Stimulated activated CD4-positive, alpha-beta T cell treated with anti-CD3 and anti-CD28 coated beads, Interleukin-15, amount 100 ng/mL, for 1 hour (primary cell): ENCODE data around the gene CLMN.
"Not testable (repeated sequence)": the region's sequence is repeated elsewhere in the genome, so short reads cannot be mapped to it uniquely, and the experiment has no call there.

Experiments
- DNase-seq, 2 donors: peaks; one replicate each; pipeline ENCODE4 v3.0.0-alpha.2; 2020; ENCODE audit warnings: low read depth in 1 of 2, low spot score in 1 of 2

CLMN gene

GRCh38 chr14:95289323-95290010 is 30.2 kb downstream of the CLMN start:
- DNase-seq, result no peak

DNA sequence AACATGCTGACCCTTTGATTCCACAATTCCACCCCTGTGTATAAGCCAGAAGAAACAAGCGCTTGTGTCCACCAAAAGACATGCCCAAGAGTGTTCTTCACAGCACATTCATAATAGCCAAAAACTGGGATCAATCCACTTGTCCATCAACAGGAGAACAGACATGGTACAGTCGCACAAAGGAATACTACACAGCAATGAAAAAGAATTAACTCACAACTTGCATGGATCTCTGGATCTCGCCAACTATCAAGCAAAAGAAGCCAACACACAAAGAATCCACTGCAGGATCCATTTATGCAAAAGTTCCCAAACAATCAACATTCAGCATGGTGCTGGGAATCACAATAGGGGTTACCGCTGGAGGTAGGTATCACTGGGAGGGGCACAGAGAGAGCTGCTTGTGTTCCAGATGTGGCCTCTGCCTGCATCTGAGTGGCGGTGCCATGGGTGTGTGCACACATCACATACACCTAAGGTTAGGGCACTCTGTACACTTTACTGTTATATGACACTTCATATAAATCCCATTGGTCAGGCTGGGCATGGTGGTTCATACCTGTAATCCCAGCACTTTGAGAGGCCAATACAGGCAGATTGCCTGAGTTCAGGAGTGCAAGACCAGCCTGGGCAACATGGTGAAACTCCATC is 30.9 kb downstream of the CLMN start:
- no peak for DNase-seq

DNA sequence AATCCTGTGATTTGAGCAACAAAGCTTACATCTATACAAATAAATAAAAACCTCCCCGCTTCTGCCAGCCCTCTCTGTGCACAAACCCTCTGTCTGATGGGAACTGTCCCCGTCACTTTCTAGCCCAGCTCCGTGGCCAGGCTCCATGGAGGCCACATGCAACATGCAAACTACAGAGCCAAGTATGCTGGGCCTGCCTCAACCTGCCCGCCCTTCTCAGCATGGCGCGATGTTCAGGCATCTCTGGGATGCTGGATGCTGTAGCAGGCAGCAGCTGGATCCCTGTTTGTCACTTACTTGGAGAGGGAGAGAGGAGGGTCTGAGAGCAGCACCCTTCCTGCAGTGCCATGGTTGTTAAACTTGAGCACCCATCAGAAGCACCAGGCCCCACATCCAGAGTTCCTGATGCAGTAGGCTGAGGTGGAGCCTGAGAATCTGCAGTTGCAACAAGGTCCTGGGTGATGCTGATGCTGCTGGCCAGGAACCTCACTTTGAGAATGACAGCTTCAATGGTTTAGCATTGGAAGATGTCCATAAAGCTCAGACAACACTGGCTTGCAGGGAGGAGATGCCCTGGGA is 32.4 kb downstream of the CLMN start:
- no peak for DNase-seq

DNA sequence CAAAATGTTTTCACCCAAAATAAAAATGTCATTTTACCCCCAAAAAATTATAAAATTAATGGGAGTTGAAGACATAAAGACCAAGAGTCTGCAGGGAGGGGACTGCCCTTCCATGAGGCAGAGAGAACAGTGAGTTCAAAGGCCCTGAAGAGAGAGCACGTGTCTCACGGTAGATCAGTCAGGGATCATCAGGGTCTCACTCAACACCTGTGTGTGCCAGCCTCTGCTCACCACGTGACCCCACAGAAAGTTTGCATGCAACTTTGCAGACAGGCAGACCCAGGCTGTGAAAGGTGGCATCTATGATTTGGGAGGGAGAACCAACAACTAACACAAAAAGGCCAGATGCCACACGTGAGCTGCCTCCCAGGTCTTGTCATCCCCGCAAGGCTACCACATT is 33.1 kb downstream of the CLMN start:
- DNase-seq, result no peak

DNA sequence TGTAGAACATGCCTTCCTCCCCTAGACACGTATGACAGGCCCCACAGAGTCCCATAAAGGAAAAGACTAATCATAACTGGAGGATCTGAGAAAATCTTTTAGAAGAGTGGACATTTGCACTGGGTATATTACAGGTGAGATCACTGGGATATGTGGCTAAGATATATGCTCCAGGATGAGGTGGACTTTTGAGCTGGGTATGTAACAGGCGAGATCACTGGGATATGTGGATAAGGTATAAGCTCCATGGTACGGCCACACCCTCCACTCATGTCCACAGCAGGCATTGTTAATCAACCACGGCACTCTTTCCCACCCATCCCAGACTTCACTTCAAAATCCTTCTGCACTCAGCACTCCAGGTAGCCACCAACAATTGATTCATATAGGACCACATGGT is 34.1 kb downstream of the CLMN start:
- DNase-seq, result no peak

DNA sequence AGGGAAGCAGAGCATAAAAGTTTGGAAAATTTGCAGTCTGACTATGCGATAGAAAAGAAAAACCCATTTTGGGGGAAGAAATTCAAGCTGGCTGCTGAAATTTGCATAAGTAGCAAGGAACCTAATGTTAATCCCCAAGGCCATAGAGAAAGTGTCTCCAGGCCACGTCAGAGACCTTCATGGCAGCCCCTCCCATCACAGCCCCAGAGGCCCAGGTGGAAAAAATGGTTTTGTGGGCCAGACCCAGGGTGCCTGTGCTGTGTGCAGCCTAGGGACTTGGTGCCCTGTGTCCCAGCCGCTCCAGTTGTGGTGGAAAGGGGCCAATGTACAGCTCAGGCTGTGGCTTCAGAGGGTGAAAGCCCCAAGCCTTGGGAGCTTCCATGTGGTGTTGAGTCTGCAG is 35.9 kb downstream of the CLMN start:
- not testable (repeated sequence) for DNase-seq

- DNase-seq, result not testable (repeated sequence)
These were observed 36.7 kb downstream of the CLMN start for GRCh38 chr14:95282986-95283380.

DNA sequence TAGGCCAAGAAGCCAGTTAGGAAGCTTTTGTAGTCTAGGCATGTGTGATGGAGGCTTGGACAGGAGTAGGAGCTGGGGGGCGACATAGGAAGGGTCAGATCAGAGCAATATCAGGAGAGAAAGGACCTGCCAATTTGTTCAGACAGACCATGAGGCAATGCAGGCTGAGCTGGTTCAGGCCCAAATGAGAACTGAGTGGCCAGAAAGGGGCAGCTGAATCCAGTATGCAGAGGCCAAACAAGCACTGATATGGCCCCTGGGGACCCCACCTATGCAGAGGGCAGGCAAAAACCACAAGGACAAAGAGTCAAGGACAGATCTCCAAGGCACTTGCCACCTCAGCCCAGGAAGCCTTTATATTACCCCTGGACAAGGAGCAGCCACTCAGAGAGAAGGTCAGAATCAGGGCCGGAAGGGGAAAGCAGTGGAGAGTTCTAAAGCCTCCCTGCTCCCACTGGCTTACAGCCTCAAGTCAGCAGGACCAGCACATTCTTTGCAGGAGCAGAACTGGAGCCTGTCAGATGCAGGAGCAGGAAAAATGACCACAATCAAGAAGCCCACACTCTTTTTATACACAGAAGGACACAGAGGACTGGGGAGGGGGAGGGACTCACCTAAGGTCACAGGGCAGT is 37.2 kb downstream of the CLMN start:
- no peak for DNase-seq

- no peak for DNase-seq
These were observed 38.0 kb downstream of the CLMN start for GRCh38 chr14:95281560-95282176.

DNA sequence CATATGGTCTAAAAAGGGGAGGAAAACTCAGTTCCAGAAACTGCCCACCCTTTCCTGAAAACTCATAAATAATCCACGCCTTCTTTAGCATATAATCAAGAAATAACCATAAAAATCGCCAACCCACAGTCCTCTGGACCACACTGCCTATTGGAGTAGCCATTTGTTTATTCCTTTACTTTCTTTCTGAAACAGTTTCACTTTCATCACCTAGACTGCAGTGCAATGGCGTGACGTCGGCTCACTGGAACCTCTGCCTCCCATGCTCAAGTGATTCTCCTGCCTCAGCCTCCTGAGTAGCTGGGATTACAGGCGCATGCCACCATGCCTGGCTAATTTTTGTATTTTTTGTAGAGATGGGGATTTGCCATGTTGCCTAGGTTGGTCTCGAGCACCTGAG is 44.2 kb downstream of the CLMN start:
- DNase-seq, result no peak

DNA sequence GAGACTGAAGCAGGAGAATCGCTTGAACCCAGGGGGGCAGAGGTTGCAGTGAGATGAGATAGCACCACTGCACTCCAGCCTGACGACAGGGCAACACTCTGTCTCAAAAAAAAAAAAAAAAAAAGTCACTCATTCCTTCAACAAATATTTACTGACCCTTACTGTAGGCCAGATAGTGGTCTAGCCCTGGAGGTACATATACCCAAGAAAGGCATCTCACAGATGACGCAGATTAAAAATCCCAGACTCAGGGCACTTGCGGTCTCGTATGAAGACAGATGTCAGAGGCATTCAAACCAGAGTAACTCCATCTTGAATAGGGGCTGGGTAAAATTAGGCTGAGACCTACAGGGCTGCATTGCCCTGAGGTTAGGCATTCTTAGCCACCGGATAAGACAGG is 44.8 kb downstream of the CLMN start:
- no peak for DNase-seq

- DNase-seq, result no peak
These were observed 45.4 kb downstream of the CLMN start for GRCh38 chr14:95274279-95274678.

DNA sequence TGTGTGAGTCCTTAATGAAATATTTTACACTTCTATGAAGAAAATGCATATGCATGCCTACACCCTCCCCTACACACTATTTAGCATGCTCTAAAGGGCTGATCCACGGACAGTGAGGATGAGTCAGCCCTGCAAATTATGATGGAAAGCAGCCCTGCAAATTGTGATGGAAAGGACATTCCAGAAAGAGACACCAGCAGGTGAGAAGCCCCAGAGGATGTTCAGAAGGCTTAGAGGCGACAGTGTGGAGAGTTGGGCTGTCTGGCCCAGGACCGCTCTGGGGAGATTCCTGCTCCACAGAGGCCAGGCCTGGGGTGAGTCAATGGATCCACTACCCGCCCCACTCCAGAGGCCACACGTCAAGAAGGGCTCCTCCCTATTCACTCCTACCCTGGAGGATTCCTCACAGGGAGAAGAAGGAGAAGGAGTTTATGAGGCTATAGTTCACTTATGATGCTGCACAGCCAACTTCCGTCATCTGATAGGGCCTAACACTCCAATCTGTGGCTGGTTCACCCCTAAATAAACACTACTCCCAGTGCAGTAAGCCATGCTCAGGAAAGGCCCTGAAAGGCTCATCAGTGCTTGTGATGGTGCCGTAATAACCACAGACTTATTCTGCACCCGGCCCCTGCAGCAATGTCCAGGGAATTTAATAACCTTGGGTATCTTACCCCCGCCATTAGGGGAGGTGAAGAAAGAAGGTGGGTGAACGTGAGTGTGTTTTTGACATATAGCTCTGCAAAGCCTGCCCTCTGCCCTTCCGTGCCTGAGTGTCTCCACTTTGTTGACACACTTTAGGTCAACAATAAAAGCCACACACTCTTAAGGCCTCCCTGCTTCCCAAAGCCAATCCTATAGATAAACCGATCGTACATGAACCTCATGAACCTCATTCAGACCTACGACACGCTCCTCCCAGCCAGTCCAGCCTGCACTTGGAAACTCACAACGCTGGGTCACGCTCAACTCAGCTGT is 46.4 kb downstream of the CLMN start:
- DNase-seq, result no peak

- DNase-seq, result no peak
These were observed 47.7 kb downstream of the CLMN start for GRCh38 chr14:95272057-95272456.

DNA sequence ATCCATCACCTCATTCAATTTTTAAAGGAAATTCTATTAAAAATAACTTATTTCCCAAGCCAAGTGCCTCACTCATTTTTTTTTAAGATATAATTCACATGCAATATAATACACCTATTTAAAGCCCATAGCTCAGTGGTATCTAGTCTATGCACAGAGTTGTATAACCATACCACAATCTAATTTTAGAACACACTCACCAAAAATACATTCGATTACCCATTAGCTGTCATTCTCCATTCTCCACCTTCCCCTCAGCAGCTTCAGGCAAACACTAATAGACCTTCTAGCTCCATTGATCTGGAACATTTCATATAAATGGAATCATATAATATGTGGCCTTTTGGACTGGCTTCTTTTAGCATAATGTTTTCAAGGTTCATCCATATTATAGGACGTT is 49.5 kb downstream of the CLMN start:
- DNase-seq, result no peak

DNA sequence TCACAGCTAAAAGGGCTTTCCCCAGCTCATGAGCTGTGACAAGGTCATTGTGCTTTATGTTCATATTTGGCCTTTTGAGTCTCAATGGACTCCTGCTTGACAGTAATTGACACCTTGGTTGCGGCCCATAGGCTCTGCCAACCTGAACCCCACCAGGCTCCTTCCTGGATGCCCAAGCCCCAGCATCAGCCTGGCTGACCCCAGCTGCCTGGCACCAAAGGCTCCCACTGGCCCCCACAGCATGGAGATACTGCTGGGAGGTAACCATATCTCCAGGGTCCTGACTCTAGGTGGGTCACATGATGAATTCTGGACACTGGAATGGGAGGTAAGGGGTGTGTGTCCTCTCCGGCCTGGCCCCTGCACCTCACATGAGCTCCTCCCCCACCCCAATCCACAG is 50.2 kb downstream of the CLMN start:
- no peak for DNase-seq

- no peak for DNase-seq
These were observed 51.4 kb downstream of the CLMN start for GRCh38 chr14:95268350-95268749.

DNA sequence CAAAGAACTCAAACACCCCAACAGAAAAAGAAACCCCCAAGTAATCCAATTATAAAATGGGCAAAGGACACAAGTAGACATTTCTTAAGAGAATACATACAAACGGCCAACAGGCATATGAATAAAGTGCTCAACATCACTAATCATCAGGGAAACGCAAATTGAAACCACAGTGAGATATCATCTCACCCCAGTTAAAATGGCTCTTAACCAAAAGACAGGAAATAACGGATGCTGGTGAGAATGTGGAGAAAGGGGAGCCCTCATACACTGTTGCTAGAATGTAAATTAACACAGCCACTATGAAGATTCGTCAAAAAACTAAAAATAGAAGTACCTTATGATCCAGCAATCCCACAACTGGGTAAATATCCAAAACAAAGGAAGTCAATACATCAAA is 52.4 kb downstream of the CLMN start:
- no peak for DNase-seq

GRCh38 chr14:95265106-95266094 is 54.3 kb downstream of the CLMN start:
- no peak for DNase-seq
